ENCODE results near the gene GPNMB. TPM values are rescaled to one million over a fixed set of nuclear protein-coding genes. Genes with fewer than 3 reads are reported as not detected.
"Not testable (repeated sequence)": the region's sequence is repeated elsewhere in the genome, so short reads cannot be mapped to it uniquely, and the experiment has no call there.

The GPNMB gene
- total RNA-seq (100 to 1,000 TPM; 157 to 612 (median 228) TPM), polyA plus RNA-seq (100 to 1,000 TPM in 1 of 2 donors, 10 to 100 TPM in 1; 49.6 to 200 TPM)
- long read RNA-seq, donor 1, transcript GPNMB-202 (11 exons, 2,763 nt) = minor isoform, 9 of 143 reads
- long read RNA-seq, donor 1, transcript GPNMB-201 (11 exons, 2,862 nt) = major isoform, 76 of 143 reads
- long read RNA-seq, donor 1, transcript GPNMB-203 (4 exons, 1,673 nt) = minor isoform, 22 of 143 reads
- long read RNA-seq, donor 1, partial matches to known transcripts = 24 of 143 reads
- long read RNA-seq, donor 1, other reads (novel, unspliced or antisense) = 8 of 143 reads
- long read RNA-seq, donor 2, transcript GPNMB-202 (11 exons, 2,763 nt) = minor isoform, 17 of 267 reads
- long read RNA-seq, donor 2, transcript GPNMB-201 (11 exons, 2,862 nt) = major isoform, 135 of 267 reads
- long read RNA-seq, donor 2, transcript GPNMB-203 (4 exons, 1,673 nt) = minor isoform, 45 of 267 reads
- long read RNA-seq, donor 2, partial matches to known transcripts = 40 of 267 reads
- long read RNA-seq, donor 2, other reads (novel, unspliced or antisense) = 26 of 267 reads
- long read RNA-seq, donor 3, transcript GPNMB-201 (11 exons, 2,862 nt) = major isoform, 268 of 448 reads
- long read RNA-seq, donor 3, transcript GPNMB-202 (11 exons, 2,763 nt) = minor isoform, 35 of 448 reads
- long read RNA-seq, donor 3, transcript GPNMB-203 (4 exons, 1,673 nt) = minor isoform, 35 of 448 reads
- long read RNA-seq, donor 3, partial matches to known transcripts = 83 of 448 reads
- long read RNA-seq, donor 3, other reads (novel, unspliced or antisense) = 23 of 448 reads

DNA sequence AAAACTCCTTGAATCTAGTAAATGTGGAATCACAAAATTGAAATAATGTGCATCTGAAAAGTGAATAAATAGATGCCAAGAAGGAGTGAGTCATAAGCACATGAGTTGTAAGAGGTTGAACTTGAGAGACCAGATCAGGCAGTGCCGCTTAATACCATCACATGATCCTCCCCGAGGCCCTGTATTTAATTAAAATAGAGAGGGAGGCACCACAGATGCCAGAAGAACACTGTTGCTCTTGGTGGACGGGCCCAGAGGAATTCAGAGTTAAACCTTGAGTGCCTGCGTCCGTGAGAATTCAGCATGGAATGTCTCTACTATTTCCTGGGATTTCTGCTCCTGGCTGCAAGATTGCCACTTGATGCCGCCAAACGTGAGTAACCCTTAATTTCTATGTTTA lies at the start of gene GPNMB:
TSS of gene GPNMB (plus strand) at position 221 of the 400 bp plus-strand sequence. CDS start at position 304, 83 bp downstream.
- H3K27ac ChIP-seq = peak within 1 kb of the TSS; percentile 55 to 91 (median 82)
- peaks cover 0 to 21% (median 0%) of the 10 kb centered on the region in 9 donors for H3K36me3 ChIP-seq
- H3K4me1 ChIP-seq = peaks cover 0 to 47% (median 23%) of the 10 kb centered on the region in 9 donors
- peak in 7 of 8 donors; percentile 45 to 70 (median 66) for ATAC-seq
- H3K4me3 ChIP-seq = peak within 1 kb of the TSS; percentile 43 to 66 (median 60)
- H3K9me3 ChIP-seq = peaks cover 0 to 7% (median 0%) of the 10 kb centered on the region in 11 donors
- peak in 1 of 2 donors; percentile 24 for DNase-seq
- TF ChIP-seq, protein P1, sequence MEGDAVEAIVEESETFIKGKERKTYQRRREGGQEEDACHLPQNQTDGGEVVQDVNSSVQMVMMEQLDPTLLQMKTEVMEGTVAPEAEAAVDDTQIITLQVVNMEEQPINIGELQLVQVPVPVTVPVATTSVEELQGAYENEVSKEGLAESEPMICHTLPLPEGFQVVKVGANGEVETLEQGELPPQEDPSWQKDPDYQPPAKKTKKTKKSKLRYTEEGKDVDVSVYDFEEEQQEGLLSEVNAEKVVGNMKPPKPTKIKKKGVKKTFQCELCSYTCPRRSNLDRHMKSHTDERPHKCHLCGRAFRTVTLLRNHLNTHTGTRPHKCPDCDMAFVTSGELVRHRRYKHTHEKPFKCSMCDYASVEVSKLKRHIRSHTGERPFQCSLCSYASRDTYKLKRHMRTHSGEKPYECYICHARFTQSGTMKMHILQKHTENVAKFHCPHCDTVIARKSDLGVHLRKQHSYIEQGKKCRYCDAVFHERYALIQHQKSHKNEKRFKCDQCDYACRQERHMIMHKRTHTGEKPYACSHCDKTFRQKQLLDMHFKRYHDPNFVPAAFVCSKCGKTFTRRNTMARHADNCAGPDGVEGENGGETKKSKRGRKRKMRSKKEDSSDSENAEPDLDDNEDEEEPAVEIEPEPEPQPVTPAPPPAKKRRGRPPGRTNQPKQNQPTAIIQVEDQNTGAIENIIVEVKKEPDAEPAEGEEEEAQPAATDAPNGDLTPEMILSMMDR (IDR thresholded peaks at IDR 0.05) = no peak
- intact Hi-C loops (cut with DNase I) = loop anchor here in 7 of 10 donors (5.0 to 10.0 kb wide), 8 partner anchors 39 to 144 kb away; partner anchors contain the start of genes KLHL7 (in 2 of the 7) and NUP42 (in 2 of the 7)
- WGBS, 2 donors = 24 to 32% methylated on average over 7 of the region's 7 CpGs
- H3K27me3 ChIP-seq = peaks cover 0 to 10% (median 0%) of the 10 kb centered on the region in 7 donors

DNA sequence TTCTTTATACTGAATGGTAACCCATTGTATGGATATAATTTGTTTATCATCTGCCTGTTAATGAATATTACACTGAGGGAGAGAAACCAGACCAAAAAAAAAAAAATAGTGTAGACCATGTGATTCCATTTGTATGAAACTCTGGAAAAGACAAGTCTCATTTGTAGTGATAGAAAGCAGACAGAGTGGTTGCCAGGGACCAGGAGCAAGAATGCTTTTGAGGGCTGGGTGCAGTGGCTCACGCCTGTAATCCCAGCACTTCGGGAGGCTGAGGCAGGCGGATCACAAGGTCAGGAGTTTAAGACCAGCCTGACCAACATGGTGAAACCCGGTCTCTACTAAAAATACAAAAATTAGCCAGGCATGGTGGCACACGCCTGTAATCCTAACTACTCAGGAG lies 48.8 kb upstream of the GPNMB start:
- H3K9me3 ChIP-seq, ATAC-seq, H3K27ac ChIP-seq, DNase-seq, H3K27me3 ChIP-seq, H3K4me3 ChIP-seq: not testable (repeated sequence)
- Histone ChIP-seq H3K4me1 (peaks cover 0 to 22% (median 0%) of the 10 kb centered on the region in 9 donors), H3K36me3 (peaks cover 0 to 92% (median 18%) of the 10 kb centered on the region in 9 donors)
- WGBS, 2 donors = 89 to 96% methylated on average over 5 of the region's 5 CpGs
- intact Hi-C loops (cut with DNase I) = loop anchor here in 3 of 10 donors (5.0 to 10.0 kb wide), 2 partner anchors 47 to 50 kb away; partner anchors contain the start of gene GPNMB (in 3 of the 3)

DNA sequence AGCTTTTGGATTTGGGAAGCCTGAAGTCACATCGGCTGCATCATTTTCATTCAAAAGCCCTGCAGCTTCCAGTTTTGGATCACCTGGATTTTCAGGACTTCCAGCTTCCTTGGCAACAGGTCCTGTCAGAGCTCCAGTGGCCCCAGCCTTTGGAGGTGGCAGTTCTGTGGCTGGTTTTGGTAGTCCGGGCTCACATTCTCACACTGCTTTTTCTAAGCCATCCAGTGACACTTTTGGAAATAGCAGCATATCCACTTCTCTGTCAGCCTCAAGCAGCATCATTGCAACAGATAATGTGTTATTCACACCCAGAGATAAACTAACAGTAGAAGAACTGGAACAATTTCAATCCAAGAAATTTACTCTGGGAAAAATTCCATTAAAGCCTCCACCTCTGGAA lies 46.2 kb upstream of the GPNMB start:
- no peak for ATAC-seq

DNA sequence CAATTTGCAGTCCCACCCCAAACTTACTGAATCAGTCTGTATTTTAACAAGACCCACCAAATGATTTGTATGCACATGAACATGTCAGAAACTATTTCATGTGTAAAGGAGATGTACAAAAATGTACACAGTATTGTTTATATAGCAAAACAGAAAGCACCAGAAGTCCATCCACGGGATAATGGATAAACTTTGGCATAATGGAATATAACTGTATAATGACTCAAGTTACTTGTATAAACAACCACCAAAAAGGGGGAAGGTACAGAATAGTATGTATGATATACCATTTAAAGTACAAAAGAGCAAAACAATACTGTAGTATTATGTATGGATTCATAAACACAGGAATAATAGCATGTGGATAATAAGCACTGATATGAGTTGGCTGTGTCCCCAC lies 42.3 kb upstream of the GPNMB start:
- Histone ChIP-seq H3K27ac (no peak overlapping the region), H3K9me3 (no peaks in the 10 kb centered on the region), H3K36me3 (peaks cover 0 to 39% (median 17%) of the 10 kb centered on the region in 9 donors), H3K4me1 (peaks cover 0 to 13% (median 0%) of the 10 kb centered on the region in 9 donors), H3K27me3 (peaks cover 0 to 6% (median 0%) of the 10 kb centered on the region in 7 donors), H3K4me3 (no peak overlapping the region)
- no peak for ATAC-seq
- intact Hi-C loops (cut with DNase I) = loop anchor here in 1 of 10 donors (5.0 kb wide), 1 partner anchor 43 kb away; the partner anchor contains the start of gene GPNMB
- 98 to 100% methylated on average over 1 of the region's 1 CpG for WGBS, 2 donors
- TF ChIP-seq, protein P1 (IDR thresholded peaks at IDR 0.05) = no peak
- no peak for DNase-seq

More for the DNA sequence above, 46.2 kb upstream of the GPNMB start:
- no peaks in the 10 kb centered on the region for H3K9me3 ChIP-seq
- peak overlapping the region in 4 of 10 donors; percentile 20 to 53 (median 42) for H3K27ac ChIP-seq
- peaks cover 0 to 22% (median 0%) of the 10 kb centered on the region in 9 donors for H3K4me1 ChIP-seq
- H3K4me3 ChIP-seq = no peak overlapping the region
- H3K36me3 ChIP-seq = peaks cover 0 to 74% (median 18%) of the 10 kb centered on the region in 9 donors
- DNase-seq = no peak
- WGBS, 2 donors = 70 to 72% methylated on average over 2 of the region's 2 CpGs
- no peaks in the 10 kb centered on the region for H3K27me3 ChIP-seq
- intact Hi-C loops (cut with DNase I) = loop anchor here in 1 of 10 donors (5.0 kb wide), 1 partner anchor 47 kb away; the partner anchor contains the start of gene GPNMB
- TF ChIP-seq, protein P1 (IDR thresholded peaks at IDR 0.05) = no peak

Measured in heart right ventricle (tissue), 16 donors.